Measurements from ENCODE around the gene NMNAT2.

GRCh38 chr1:183223467-183223866 lies 194.7 kb downstream of the NMNAT2 start:
- TF ChIP-seq CTCF (IDR thresholded peaks at IDR 0.05) (no peak), POLR2A (IDR thresholded peaks at IDR 0.05) (no peak), EP300 (IDR thresholded peaks at IDR 0.05) (no peak)

Data from ovary (tissue), 3 donors.